ENCODE data around the gene TMIE. TPM values are rescaled to one million over a fixed set of nuclear protein-coding genes. Genes with fewer than 3 reads are reported as not detected.

TMIE gene
- total and polyA plus RNA-seq, 10 of the 15 experiments (the other 5 are each of a cell fraction or from before 2014, with no cell fraction given) = not detected

GRCh38 chr3:46715507-46716175, 14.4 kb downstream of the TMIE start:
- H3K4me1 ChIP-seq (ENCODE audit: control insufficient read depth, insufficient read depth, low read length) = peaks cover 16% of the 10 kb centered on the region
- ChIA-PET CTCF (interaction anchor here (1.0 kb wide), 2 partner anchors 11 to 194 kb away, joined by 3 to 4 read pairs; no protein-coding TSS in a partner anchor), POLR2A (no interaction called here), RAD21 (ENCODE audit: unreplicated experiment) (no interaction called here), SMC1A (ENCODE audit: uncharacterized antibody, unreplicated experiment) (interaction anchor here (1.0 kb wide), 1 partner anchor 316 kb away, joined by 3 read pairs; no protein-coding TSS in a partner anchor)
- no peaks in the 10 kb centered on the region for H3K9me3 ChIP-seq (replicated peaks; ENCODE audit: control insufficient read depth, insufficient read depth, low read length)
- no peak for DNase-seq (ENCODE audit: low read depth, low spot score)
- H3K36me3 ChIP-seq (ENCODE audit: control insufficient read depth in 2 of 2, insufficient read depth in 2 of 2, low read length in 1 of 2) = no peaks in the 10 kb centered on the region
- in situ Hi-C loops (cut with MboI) (loop anchor here (10.0 kb wide), 1 partner anchor 659 kb away; no protein-coding TSS in a partner anchor), intact Hi-C loops (cut with micrococcal nuclease; ENCODE audit: unreplicated experiment) (no loop called here)
- FAIRE-seq = no peak
- H3K4me3 ChIP-seq = no peak overlapping the region
- 82% methylated on average over 11 of the region's 11 CpGs for WGBS (ENCODE audit: insufficient coverage, insufficient replicate concordance, low lambda C conversion rate, missing lambda C conversion rate)
- H4K20me1 ChIP-seq (ENCODE audit: control insufficient read depth, insufficient read depth) = no peaks in the 10 kb centered on the region
- H3K9ac ChIP-seq (ENCODE audit: control insufficient read depth, insufficient read depth, low read length) = no peak overlapping the region
- no peak overlapping the region for H3K27ac ChIP-seq (ENCODE audit: control insufficient read depth, insufficient read depth)
- no TSS peak for BruUV-seq (replicated peaks)
- no peak for ATAC-seq
- H3K27me3 ChIP-seq (replicated peaks in 1 of 2; ENCODE audit: control insufficient read depth in 2 of 2, insufficient read depth in 2 of 2, low read length in 1 of 2) = no peaks in the 10 kb centered on the region
- TF ChIP-seq USF2 (IDR thresholded peaks at IDR 0.05; ENCODE audit: borderline replicate concordance, low read depth, low read length) (no peak), KDM1A (IDR thresholded peaks at IDR 0.05; ENCODE audit: borderline replicate concordance) (no peak)
- H2AFZ ChIP-seq (ENCODE audit: control insufficient read depth, low read depth, low read length) = no peak overlapping the region
- H3K4me2 ChIP-seq (ENCODE audit: control insufficient read depth, insufficient read depth) = no peak overlapping the region
- no peaks in the 10 kb centered on the region for H3K79me2 ChIP-seq (ENCODE audit: control insufficient read depth, insufficient read depth, low read length)

- WGBS (ENCODE audit: insufficient coverage, insufficient replicate concordance, low lambda C conversion rate, missing lambda C conversion rate) = 78% methylated on average over 19 of the region's 19 CpGs
- Histone ChIP-seq H3K9me3 (replicated peaks; ENCODE audit: control insufficient read depth, insufficient read depth, low read length) (no peaks in the 10 kb centered on the region), H2AFZ (ENCODE audit: control insufficient read depth, low read depth, low read length) (no peak overlapping the region), H3K4me2 (ENCODE audit: control insufficient read depth, insufficient read depth) (no peak overlapping the region), H3K4me1 (ENCODE audit: control insufficient read depth, insufficient read depth, low read length) (peaks cover 16% of the 10 kb centered on the region), H3K36me3 (ENCODE audit: control insufficient read depth in 2 of 2, insufficient read depth in 2 of 2, low read length in 1 of 2) (no peaks in the 10 kb centered on the region), H3K9ac (ENCODE audit: control insufficient read depth, insufficient read depth, low read length) (no peak overlapping the region), H3K79me2 (ENCODE audit: control insufficient read depth, insufficient read depth, low read length) (no peaks in the 10 kb centered on the region), H3K27me3 (replicated peaks in 1 of 2; ENCODE audit: control insufficient read depth in 2 of 2, insufficient read depth in 2 of 2, low read length in 1 of 2) (no peaks in the 10 kb centered on the region), H3K4me3 (no peak overlapping the region), H3K27ac (ENCODE audit: control insufficient read depth, insufficient read depth) (no peak overlapping the region), H4K20me1 (ENCODE audit: control insufficient read depth, insufficient read depth) (no peaks in the 10 kb centered on the region)
- SMC1A ChIA-PET (ENCODE audit: uncharacterized antibody, unreplicated experiment) = no interaction called here
- ATAC-seq (no peak), DNase-seq (ENCODE audit: low read depth, low spot score) (no peak), FAIRE-seq (no peak)
- intact Hi-C loops (cut with micrococcal nuclease; ENCODE audit: unreplicated experiment) (no loop called here), in situ Hi-C loops (cut with MboI) (loop anchor here (10.0 kb wide), 1 partner anchor 658 kb away; no protein-coding TSS in a partner anchor)
- RAD21 ChIA-PET (ENCODE audit: unreplicated experiment) = no interaction called here
- POLR2A ChIA-PET = no interaction called here
- CTCF ChIA-PET = interaction anchor here (1.0 kb wide), 1 partner anchor 10 kb away, joined by 4 read pairs; no protein-coding TSS in a partner anchor
- BruUV-seq (replicated peaks) = no TSS peak
- TF ChIP-seq HDAC2 (IDR thresholded peaks at IDR 0.05) (no peak), BCL3 (IDR thresholded peaks at IDR 0.05; ENCODE audit: borderline replicate concordance, insufficient read depth, low read depth, low read length, poor library complexity, severe bottlenecking) (no peak), NR2C2 (IDR thresholded peaks at IDR 0.05; ENCODE audit: borderline replicate concordance, control insufficient read depth, insufficient read length, low read depth) (no peak), ESRRA (IDR thresholded peaks at IDR 0.05; ENCODE audit: low read length) (no peak), TCF12 (IDR thresholded peaks at IDR 0.05; ENCODE audit: low read depth, low read length) (no peak), RFX5 (IDR thresholded peaks at IDR 0.05; ENCODE audit: low read depth, low read length) (no peak), TBL1XR1 (IDR thresholded peaks at IDR 0.05; ENCODE audit: low read depth, low read length) (no peak), MYC (IDR thresholded peaks at IDR 0.05; ENCODE audit: insufficient read depth, insufficient read length, insufficient replicate concordance, low read length, severe bottlenecking) (no peak), PKNOX1 (IDR thresholded peaks at IDR 0.05) (no peak)
These were observed 15.6 kb downstream of the TMIE start for GRCh38 chr3:46716461-46717441.

Data from GM12878 (cell line).